Endothelial cell of umbilical vein (primary cell): ENCODE data around the gene PHC2. TPM values are rescaled to one million over a fixed set of nuclear protein-coding genes. Genes with fewer than 3 reads are reported as not detected.

Experiments used
- BruUV-seq: library from RNA; stranded (reverse); fragments of 400-500 nt; replicated peaks from 2 replicates; lab custom pipeline; 2021; lab: Mats Ljungman, UMichigan
- CTCF ChIA-PET: fragments of 300-600, 350-600 bp; sonication (Branson Sonifier 250); formaldehyde crosslinking; loops from one replicate; lab custom pipeline; 2021; ENCODE audit warnings: antibody characterized with exemption, inconsistent platforms; lab: Charles Lee
- POLR2A ChIA-PET: fragments of 300-600, 350-600 bp; sonication (Branson Sonifier 250); formaldehyde crosslinking; loops from one replicate; lab custom pipeline; 2021; ENCODE audit warnings: antibody characterized with exemption, inconsistent platforms; lab: Charles Lee
- DNase-seq: peaks from one replicate; pipeline ENCODE4 v3.0.0-alpha.2; 2011; ENCODE audit warnings: low read depth, low spot score
- FAIRE-seq: peaks from 2 replicates; lab custom pipeline; 2011; peaks lifted over from hg19 to GRCh38; lab: Jason Lieb, UNC
- H2AFZ ChIP-seq: 2 replicates; pipeline ENCODE4 v1.6.0; 2012; ENCODE audit warnings: low read depth, low read length, control low read depth, inconsistent platforms
- H3K27ac ChIP-seq: 2 replicates; pipeline ENCODE4 v1.5.1; 2011; ENCODE audit warnings: low read depth, mild to moderate bottlenecking, control low read depth, low read length, moderate library complexity; ENCODE audit not compliant: insufficient read depth
- H3K27me3 ChIP-seq, 2 experiments: 2 replicates each; pipeline versions ENCODE4 v1.6.0 to v1.6.1; 2011; ENCODE audit warnings: low read length in 2 of 2, mixed read lengths in 1 of 2; ENCODE audit not compliant: control insufficient read depth in 2 of 2, insufficient read depth in 2 of 2
- H3K36me3 ChIP-seq, 2 experiments: 2 replicates in 1 of 2; 3 replicates in 1 of 2; pipeline ENCODE4 v1.5.1; 2011; ENCODE audit warnings: low read length in 2 of 2, mild to moderate bottlenecking in 1 of 2, moderate library complexity in 1 of 2; ENCODE audit not compliant: control insufficient read depth in 2 of 2, insufficient read depth in 2 of 2; ENCODE audit errors: extremely low read depth in 1 of 2
- H3K4me1 ChIP-seq: 3 replicates; pipeline ENCODE4 v1.5.1; 2011; ENCODE audit warnings: mild to moderate bottlenecking, low read length; ENCODE audit not compliant: control insufficient read depth, insufficient read depth; ENCODE audit errors: extremely low read depth
- H3K4me2 ChIP-seq: 2 replicates; pipeline ENCODE4 v1.6.1; 2011; ENCODE audit warnings: low read length, control low read depth, mixed read lengths; ENCODE audit not compliant: insufficient read depth
- H3K4me3 ChIP-seq, 3 experiments: fragments of 200-600 bp in 1 of 3; sonication (generic), shearing (Covaris generic) in 1 of 3; replicated peaks in 1 of 3; 2 replicates each; pipeline ENCODE4 v1.5.1; 2011 to 2016; ENCODE audit warnings: control low read depth in 3 of 3, low read length in 3 of 3, mild to moderate bottlenecking in 2 of 3, inconsistent platforms in 1 of 3, low read depth in 1 of 3, moderate library complexity in 1 of 3; ENCODE audit not compliant: insufficient read depth in 1 of 3
- H3K79me2 ChIP-seq: 2 replicates; pipeline ENCODE4 v1.6.0; 2012; ENCODE audit warnings: low read length, inconsistent platforms; ENCODE audit not compliant: control insufficient read depth, insufficient read depth
- H3K9ac ChIP-seq: replicated peaks from 2 replicates; pipeline ENCODE3; 2011; ENCODE audit warnings: low read length, control low read depth; ENCODE audit not compliant: insufficient read depth; ENCODE audit errors: extremely low read depth
- H3K9me1 ChIP-seq: replicated peaks from 3 replicates; pipeline ENCODE4 v1.6.0; 2011; ENCODE audit warnings: mild to moderate bottlenecking, low read length; ENCODE audit not compliant: control insufficient read depth, insufficient read depth; ENCODE audit errors: extremely low read depth
- H3K9me3 ChIP-seq: replicated peaks from 2 replicates; pipeline ENCODE4 v1.5.1; 2012; ENCODE audit warnings: low read length, inconsistent platforms; ENCODE audit not compliant: control insufficient read depth, insufficient read depth
- H4K20me1 ChIP-seq: replicated peaks from 2 replicates; pipeline ENCODE3; 2011; ENCODE audit warnings: mild to moderate bottlenecking, low read length; ENCODE audit not compliant: control insufficient read depth, insufficient read depth; ENCODE audit errors: extremely low read depth
- EZH2 ChIP-seq: IDR thresholded peaks from 2 replicates; pipeline ENCODE4 v1.6.1; 2012; ENCODE audit warnings: borderline replicate concordance, low read depth, mild to moderate bottlenecking, moderate library complexity, low read length, inconsistent platforms; ENCODE audit not compliant: severe bottlenecking
- FOS ChIP-seq: IDR thresholded peaks from 2 replicates; pipeline ENCODE4 v1.6.1; 2011; ENCODE audit warnings: mild to moderate bottlenecking, low read length, moderate library complexity, borderline replicate concordance; ENCODE audit not compliant: insufficient read depth
- GATA2 ChIP-seq: IDR thresholded peaks from 2 replicates; pipeline ENCODE4 v1.7.0; 2011; ENCODE audit warnings: low read depth, mild to moderate bottlenecking, moderate library complexity, mixed read lengths, low read length; ENCODE audit not compliant: insufficient read length, insufficient read depth
- JUN ChIP-seq: IDR thresholded peaks from 2 replicates; pipeline ENCODE4 v1.6.1; 2011; ENCODE audit warnings: borderline replicate concordance, low read depth; ENCODE audit not compliant: insufficient read length, insufficient read depth
- MYC ChIP-seq: IDR thresholded peaks from one replicate; pipeline ENCODE4 v1.6.1; 2011; ENCODE audit warnings: mild to moderate bottlenecking, low read depth, low read length
- POLR2A ChIP-seq: IDR thresholded peaks from 2 replicates; pipeline ENCODE4 v1.6.1; 2012; ENCODE audit warnings: low read depth, mild to moderate bottlenecking, control low read depth, low read length
- POLR2AphosphoS5 ChIP-seq: IDR thresholded peaks from 2 replicates; pipeline ENCODE4 v1.6.1; 2012; ENCODE audit warnings: low read depth, mild to moderate bottlenecking, control low read depth, low read length, moderate library complexity; ENCODE audit not compliant: insufficient read depth
- dilution Hi-C: fragments of 300-500 bp; cut with MboI; formaldehyde crosslinking; loops from one replicate; pipeline ENCODE4 v1.15.0; 2019; ENCODE audit warnings: low sequenced_read_pairs; ENCODE audit not compliant: extremely low pct_ligation_motif_present
- intact Hi-C: fragments of 100-400 bp; cut with micrococcal nuclease; formaldehyde crosslinking; loops from one replicate; pipeline ENCODE4 v1.10.0; 2022
- polyA plus RNA-seq, 4 experiments: library from polyadenylated mRNA; depleted of rRNA in 3 of 4; stranded (reverse) in 3 of 4; unstranded in 1 of 4; fragments of >200 nt; gene quantifications; 2 replicates each; pipeline versions ENCODE4 v1.2.1 to v1.2.3, GENCODE V29; 2011 to 2012; ENCODE audit warnings: missing spikeins in 1 of 4
- total RNA-seq: library from RNA; stranded (reverse); gene quantifications from 2 replicates; pipeline ENCODE4 v1.2.3, GENCODE V29; 2021
- TF ChIP-seq, protein P1 (sequence below): IDR thresholded peaks from 2 replicates; pipeline ENCODE4 v1.6.1; 2011; ENCODE audit not compliant: insufficient read depth, insufficient read length
- TF ChIP-seq, protein P2 (sequence below), 2 donors: IDR thresholded peaks; 1 replicate in 1 of 2; 2 replicates in 1 of 2; pipeline ENCODE4 v1.5.1; 2011; ENCODE audit warnings: low read length in 2 of 2, mild to moderate bottlenecking in 2 of 2, moderate library complexity in 2 of 2, control low read depth in 1 of 2, inconsistent platforms in 1 of 2, low read depth in 1 of 2; ENCODE audit not compliant: insufficient read depth in 1 of 2; ENCODE audit errors: extremely low read depth in 1 of 2

The PHC2 gene
- total and polyA plus RNA-seq, 2 donors (not counting 3 experiments of a cell fraction or from before 2014, with no cell fraction given), result 65.6 to 79.0 TPM

DNA sequence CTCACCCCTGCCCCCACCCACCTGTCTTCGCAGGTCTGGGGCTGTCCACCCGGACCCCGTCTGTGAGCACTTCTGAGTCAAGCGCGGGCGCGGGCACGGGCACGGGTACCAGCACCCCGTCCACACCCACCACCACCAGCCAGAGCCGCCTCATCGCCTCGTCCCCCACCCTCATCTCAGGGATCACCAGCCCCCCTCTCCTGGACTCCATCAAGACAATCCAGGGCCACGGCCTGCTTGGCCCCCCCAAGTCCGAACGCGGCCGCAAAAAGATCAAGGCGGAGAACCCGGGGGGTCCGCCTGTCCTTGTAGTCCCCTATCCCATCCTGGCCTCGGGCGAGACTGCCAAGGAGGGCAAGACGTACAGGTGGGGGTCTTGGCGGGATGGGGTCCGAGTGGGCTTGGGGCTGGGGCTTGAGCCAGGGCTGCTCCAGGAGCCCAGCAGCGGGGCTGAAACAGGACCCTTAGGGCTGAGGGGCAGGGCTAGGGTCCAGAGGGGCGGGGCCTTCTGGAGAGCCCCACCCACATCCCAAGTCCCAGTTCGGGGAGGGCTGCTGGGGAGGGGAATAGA, 150.7 kb downstream of the PHC2 start:
- no peaks in the 10 kb centered on the region for H3K4me1 ChIP-seq
- POLR2A ChIA-PET, result no interaction called here
- H3K9me1 ChIP-seq, result no peaks in the 10 kb centered on the region
- dilution Hi-C loops (no loop called here), intact Hi-C loops (no loop called here)
- H3K27ac ChIP-seq, result no peak overlapping the region
- BruUV-seq, result no TSS peak
- no peak overlapping the region for H3K9ac ChIP-seq
- no peaks in the 10 kb centered on the region for H3K9me3 ChIP-seq
- no peaks in the 10 kb centered on the region for H4K20me1 ChIP-seq
- H3K27me3 ChIP-seq, result no peaks in the 10 kb centered on the region
- TF ChIP-seq, protein P1, sequence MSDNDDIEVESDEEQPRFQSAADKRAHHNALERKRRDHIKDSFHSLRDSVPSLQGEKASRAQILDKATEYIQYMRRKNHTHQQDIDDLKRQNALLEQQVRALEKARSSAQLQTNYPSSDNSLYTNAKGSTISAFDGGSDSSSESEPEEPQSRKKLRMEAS, result no peak
- no peak for TF ChIP-seq POLR2AphosphoS5
- no peak for TF ChIP-seq GATA2
- TF ChIP-seq JUN, result no peak
- TF ChIP-seq MYC, result no peak
- TF ChIP-seq, protein P2, sequence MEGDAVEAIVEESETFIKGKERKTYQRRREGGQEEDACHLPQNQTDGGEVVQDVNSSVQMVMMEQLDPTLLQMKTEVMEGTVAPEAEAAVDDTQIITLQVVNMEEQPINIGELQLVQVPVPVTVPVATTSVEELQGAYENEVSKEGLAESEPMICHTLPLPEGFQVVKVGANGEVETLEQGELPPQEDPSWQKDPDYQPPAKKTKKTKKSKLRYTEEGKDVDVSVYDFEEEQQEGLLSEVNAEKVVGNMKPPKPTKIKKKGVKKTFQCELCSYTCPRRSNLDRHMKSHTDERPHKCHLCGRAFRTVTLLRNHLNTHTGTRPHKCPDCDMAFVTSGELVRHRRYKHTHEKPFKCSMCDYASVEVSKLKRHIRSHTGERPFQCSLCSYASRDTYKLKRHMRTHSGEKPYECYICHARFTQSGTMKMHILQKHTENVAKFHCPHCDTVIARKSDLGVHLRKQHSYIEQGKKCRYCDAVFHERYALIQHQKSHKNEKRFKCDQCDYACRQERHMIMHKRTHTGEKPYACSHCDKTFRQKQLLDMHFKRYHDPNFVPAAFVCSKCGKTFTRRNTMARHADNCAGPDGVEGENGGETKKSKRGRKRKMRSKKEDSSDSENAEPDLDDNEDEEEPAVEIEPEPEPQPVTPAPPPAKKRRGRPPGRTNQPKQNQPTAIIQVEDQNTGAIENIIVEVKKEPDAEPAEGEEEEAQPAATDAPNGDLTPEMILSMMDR (IDR thresholded peaks at IDR 0.05; ENCODE audit: extremely low read depth in 1 of 2, insufficient read depth in 1 of 2, low read depth in 1 of 2, low read length in 2 of 2), result no peak
- no peak for TF ChIP-seq EZH2
- no peak for TF ChIP-seq FOS
- no peak for TF ChIP-seq POLR2A
- DNase-seq (no peak), FAIRE-seq (no peak)
- H3K79me2 ChIP-seq, result no peaks in the 10 kb centered on the region
- no peak overlapping the region for H3K4me2 ChIP-seq
- H3K4me3 ChIP-seq, result no peak overlapping the region
- CTCF ChIA-PET, result no interaction called here
- H2AFZ ChIP-seq, result no peak overlapping the region
- peaks cover 7 to 29% of the 10 kb centered on the region in 2 experiments for H3K36me3 ChIP-seq
